ENCODE data around the gene CDKN2B. TPM values are rescaled to one million over a fixed set of nuclear protein-coding genes. Genes with fewer than 3 reads are reported as not detected.
A peak's percentile ranks its signal among the peaks of the same experiment; 100 is the strongest.

The CDKN2B gene
- total and polyA plus RNA-seq, 2 experiments from 2014 or later: 0.29 to 0.83 TPM

DNA sequence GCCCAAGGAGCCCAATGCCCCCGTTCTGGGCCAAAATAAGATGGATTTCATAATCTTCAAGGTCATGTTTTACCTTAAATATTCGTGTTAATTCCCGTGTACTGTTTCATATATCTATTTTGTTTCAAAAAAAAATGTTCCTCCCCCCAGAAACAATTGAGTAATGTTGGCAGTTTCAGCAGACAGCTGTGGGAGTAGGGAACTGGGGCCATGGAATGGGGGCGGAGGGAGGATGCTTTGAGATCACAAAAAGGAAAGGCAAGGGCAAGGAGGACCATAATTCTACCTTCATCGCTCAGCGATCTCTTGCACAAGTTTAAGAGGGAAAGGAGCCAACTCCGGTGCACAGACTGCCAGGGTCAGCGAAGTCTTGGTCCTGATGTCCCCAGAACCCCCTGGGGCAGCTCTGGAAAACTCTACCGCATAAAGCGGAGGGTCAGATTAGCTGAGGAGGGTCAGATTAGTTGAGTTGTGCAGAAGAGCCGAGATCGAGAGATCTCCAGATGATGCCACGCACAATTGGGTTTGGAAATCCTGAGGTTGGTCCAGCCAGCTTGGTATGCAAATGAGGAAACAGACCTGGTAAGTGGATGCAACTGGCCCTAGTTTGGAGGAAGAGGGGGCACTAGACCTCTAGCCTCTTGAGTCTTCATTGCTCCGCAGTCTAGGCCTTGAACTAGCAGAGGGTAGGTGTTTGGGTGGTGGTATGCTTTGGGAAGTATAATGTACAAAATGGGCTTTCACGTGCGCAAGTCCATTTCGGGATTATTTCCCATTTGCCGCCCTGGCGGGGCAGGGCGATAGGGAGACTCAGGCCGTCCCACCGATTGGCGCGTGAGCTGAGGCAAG is 38.9 kb downstream of the CDKN2B start:
- Mint-ChIP-seq H3K4me3 (peak overlapping the region; percentile 28), H3K27ac (no peak overlapping the region)

DNA sequence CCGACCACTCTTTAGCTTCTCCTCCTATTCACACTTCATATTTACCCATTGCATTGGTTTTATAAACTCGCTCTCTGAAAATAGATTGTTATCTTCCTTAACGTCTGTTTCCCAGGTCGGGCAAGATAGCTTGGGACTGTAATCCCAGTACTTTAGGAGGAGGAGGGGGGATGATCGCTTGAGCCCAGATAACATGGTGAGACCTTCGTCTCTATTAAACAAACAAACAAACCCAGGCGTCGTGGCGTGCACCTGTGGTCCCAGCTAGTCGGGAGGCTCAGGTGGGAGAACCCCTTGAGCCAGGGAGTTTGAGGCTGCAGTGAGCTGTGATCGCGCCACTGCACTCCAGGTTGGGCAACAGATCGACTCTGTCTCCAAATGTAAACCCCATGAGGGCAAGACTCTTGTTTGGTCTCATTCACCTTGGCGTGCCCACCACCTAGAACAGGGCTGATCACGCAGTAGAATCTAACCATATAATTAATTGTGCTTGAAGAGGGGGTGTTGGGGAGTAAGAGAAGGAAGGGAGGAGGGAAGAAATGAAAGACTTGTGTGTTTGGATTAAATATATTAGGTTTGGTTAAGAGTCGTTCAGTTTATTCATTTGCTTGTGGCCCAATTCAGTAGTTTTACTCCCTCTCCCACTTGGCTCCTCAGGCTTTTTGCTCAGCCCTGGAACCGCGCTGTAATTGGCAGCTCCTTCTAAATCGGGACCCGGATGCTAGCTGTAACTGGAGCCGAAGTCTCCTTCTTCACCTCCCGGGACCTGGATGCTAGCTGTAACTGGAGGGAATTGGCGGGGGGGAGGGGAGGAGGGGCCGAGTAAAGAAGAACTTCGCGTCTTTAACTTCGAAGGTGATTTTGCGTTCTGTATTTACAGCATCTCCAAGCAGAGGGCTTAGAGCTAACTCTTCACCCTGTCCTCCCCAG is 39.8 kb downstream of the CDKN2B start:
- peak; percentile 93 for DNase-seq (ENCODE audit: low spot score)
- Histone ChIP-seq H2AFZ (no peak overlapping the region), H3K9me2 (ENCODE audit: insufficient read depth) (no peaks in the 10 kb centered on the region), H3K36me3 (ENCODE audit: insufficient read depth) (no peaks in the 10 kb centered on the region; the same call in 1 of the 2 replicates), H4K20me1 (replicated peaks; ENCODE audit: insufficient read depth) (peaks cover 36% of the 10 kb centered on the region), H3K27ac (ENCODE audit: low read depth) (no peak overlapping the region), H3K4me1 (ENCODE audit: insufficient read depth) (peaks cover 54% of the 10 kb centered on the region), H3K27me3 (ENCODE audit: insufficient read depth) (peaks cover 100% of the 10 kb centered on the region), H3K4me2 (peak overlapping the region; percentile 69), H3K79me2 (replicated peaks; ENCODE audit: insufficient read depth) (no peaks in the 10 kb centered on the region), H3F3A (replicated peaks; ENCODE audit: low read depth) (peaks cover 57% of the 10 kb centered on the region), H3K4me3 (peak overlapping the region; percentile 35)
- Mint-ChIP-seq H3K36me3 (ENCODE audit: low read depth) (no peaks in the 10 kb centered on the region; the same call in 2 of the 3 replicates), H3K4me1 (peaks cover 49% of the 10 kb centered on the region), H3K9me3 (peaks cover 3% of the 10 kb centered on the region; the same call in 2 of the 3 replicates), H3K4me3 (peak overlapping the region; percentile 59), H3K27ac (no peak overlapping the region), H3K27me3 (ENCODE audit: insufficient read depth, low read depth, poor library complexity) (peaks cover 98% of the 10 kb centered on the region)
- TF ChIP-seq, protein P1, sequence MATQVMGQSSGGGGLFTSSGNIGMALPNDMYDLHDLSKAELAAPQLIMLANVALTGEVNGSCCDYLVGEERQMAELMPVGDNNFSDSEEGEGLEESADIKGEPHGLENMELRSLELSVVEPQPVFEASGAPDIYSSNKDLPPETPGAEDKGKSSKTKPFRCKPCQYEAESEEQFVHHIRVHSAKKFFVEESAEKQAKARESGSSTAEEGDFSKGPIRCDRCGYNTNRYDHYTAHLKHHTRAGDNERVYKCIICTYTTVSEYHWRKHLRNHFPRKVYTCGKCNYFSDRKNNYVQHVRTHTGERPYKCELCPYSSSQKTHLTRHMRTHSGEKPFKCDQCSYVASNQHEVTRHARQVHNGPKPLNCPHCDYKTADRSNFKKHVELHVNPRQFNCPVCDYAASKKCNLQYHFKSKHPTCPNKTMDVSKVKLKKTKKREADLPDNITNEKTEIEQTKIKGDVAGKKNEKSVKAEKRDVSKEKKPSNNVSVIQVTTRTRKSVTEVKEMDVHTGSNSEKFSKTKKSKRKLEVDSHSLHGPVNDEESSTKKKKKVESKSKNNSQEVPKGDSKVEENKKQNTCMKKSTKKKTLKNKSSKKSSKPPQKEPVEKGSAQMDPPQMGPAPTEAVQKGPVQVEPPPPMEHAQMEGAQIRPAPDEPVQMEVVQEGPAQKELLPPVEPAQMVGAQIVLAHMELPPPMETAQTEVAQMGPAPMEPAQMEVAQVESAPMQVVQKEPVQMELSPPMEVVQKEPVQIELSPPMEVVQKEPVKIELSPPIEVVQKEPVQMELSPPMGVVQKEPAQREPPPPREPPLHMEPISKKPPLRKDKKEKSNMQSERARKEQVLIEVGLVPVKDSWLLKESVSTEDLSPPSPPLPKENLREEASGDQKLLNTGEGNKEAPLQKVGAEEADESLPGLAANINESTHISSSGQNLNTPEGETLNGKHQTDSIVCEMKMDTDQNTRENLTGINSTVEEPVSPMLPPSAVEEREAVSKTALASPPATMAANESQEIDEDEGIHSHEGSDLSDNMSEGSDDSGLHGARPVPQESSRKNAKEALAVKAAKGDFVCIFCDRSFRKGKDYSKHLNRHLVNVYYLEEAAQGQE (IDR thresholded peaks at IDR 0.05; ENCODE audit: unreplicated experiment): no peak
- TF ChIP-seq EZH2 (IDR thresholded peaks at IDR 0.05; ENCODE audit: low read depth, unreplicated experiment): peak; percentile 80
- ATAC-seq: peak; percentile 45

More for the DNA sequence above, 38.9 kb downstream of the CDKN2B start:
- Histone ChIP-seq H4K20me1 (replicated peaks; ENCODE audit: insufficient read depth) (peaks cover 36% of the 10 kb centered on the region), H3K27me3 (ENCODE audit: insufficient read depth) (peaks cover 100% of the 10 kb centered on the region), H3K4me1 (ENCODE audit: insufficient read depth) (peaks cover 51% of the 10 kb centered on the region), H3K4me2 (peak overlapping the region; percentile 69), H3K27ac (ENCODE audit: low read depth) (no peak overlapping the region), H3K36me3 (ENCODE audit: insufficient read depth) (no peaks in the 10 kb centered on the region; the same call in 1 of the 2 replicates), H3K4me3 (peak overlapping the region; percentile 43; the same call in 1 of the 2 replicates), H3F3A (replicated peaks; ENCODE audit: low read depth) (peaks cover 59% of the 10 kb centered on the region), H3K79me2 (replicated peaks; ENCODE audit: insufficient read depth) (no peaks in the 10 kb centered on the region), H3K9me2 (ENCODE audit: insufficient read depth) (no peaks in the 10 kb centered on the region), H2AFZ (no peak overlapping the region)
- H3K9me3 Mint-ChIP-seq: peaks cover 3% of the 10 kb centered on the region; the same call in 2 of the 3 replicates
- TF ChIP-seq CREB1 (CRISPR knock-in tag; IDR thresholded peaks at IDR 0.05; ENCODE audit: low read depth) (no peak), EZH2 (IDR thresholded peaks at IDR 0.05; ENCODE audit: low read depth, unreplicated experiment) (peak; percentile 89)
- ATAC-seq (peak; percentile 4), DNase-seq (ENCODE audit: low spot score) (peak; percentile 44)
- H3K4me1 Mint-ChIP-seq: peaks cover 52% of the 10 kb centered on the region
- no peaks in the 10 kb centered on the region; the same call in 2 of the 3 replicates for H3K36me3 Mint-ChIP-seq (ENCODE audit: low read depth)
- peaks cover 98% of the 10 kb centered on the region for H3K27me3 Mint-ChIP-seq (ENCODE audit: insufficient read depth, low read depth, poor library complexity)
